T-helper 22 cell (primary cell): ENCODE measurements around the gene NR4A1.

Experiments
- DNase-seq: peaks from one replicate; pipeline ENCODE4 v3.0.0-alpha.2; 2020; ENCODE audit warnings: low read depth

NR4A1 gene

GRCh38 chr12:52058631-52059361 is 7.6 kb downstream of the NR4A1 start:
- no peak for DNase-seq

DNA sequence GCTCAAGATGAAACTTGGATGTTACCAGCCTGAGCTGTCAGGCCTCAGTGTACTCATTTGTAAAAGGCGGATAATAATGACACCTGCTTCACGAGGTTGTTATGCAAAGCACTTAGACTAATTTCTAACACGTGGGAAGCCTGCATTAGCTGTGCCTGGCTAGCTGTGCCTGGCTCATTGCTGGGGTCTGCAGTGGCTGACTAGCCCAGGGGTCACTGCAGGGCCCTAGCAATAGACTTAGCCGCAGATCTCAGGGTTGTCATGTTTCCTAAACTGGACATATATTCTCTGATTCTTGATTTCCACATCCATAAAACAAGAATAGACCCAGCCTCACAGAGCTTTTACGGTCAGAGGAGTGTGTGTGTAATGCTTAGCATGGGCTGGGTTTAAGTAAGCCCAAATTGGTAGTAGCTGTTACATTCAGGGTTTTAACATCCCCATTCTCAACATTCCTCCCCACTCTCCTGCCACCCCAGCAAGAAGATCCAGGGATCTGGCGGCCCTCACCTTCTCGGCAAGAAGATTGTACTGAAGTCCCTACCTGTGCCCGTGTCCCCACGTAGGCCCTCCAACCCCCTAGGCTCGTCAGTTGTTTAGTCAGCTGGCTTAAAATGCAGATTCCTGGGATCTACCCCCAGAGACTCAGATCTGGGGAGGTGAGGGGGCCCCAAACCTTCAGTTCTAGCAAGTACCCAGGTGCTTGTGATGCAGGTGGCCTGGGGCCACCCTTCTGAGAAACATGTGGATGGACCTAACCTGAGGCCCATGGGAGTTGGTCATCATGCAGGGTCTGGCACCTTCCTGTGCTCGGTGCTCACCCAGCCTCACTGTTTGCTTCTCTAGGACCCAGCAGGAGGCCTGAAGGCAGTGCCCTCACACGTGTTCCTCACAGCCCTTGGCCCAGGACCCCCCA is 8.6 kb downstream of the NR4A1 start:
- DNase-seq, result no peak

- DNase-seq, result no peak
Measured at GRCh38 chr12:52060498-52061177, 9.4 kb downstream of the NR4A1 start.

GRCh38 chr12:52061470-52062166 is 10.4 kb downstream of the NR4A1 start:
- no peak for DNase-seq

- DNase-seq, result no peak
Measured at GRCh38 chr12:52062167-52063081, 11.2 kb downstream of the NR4A1 start.

DNA sequence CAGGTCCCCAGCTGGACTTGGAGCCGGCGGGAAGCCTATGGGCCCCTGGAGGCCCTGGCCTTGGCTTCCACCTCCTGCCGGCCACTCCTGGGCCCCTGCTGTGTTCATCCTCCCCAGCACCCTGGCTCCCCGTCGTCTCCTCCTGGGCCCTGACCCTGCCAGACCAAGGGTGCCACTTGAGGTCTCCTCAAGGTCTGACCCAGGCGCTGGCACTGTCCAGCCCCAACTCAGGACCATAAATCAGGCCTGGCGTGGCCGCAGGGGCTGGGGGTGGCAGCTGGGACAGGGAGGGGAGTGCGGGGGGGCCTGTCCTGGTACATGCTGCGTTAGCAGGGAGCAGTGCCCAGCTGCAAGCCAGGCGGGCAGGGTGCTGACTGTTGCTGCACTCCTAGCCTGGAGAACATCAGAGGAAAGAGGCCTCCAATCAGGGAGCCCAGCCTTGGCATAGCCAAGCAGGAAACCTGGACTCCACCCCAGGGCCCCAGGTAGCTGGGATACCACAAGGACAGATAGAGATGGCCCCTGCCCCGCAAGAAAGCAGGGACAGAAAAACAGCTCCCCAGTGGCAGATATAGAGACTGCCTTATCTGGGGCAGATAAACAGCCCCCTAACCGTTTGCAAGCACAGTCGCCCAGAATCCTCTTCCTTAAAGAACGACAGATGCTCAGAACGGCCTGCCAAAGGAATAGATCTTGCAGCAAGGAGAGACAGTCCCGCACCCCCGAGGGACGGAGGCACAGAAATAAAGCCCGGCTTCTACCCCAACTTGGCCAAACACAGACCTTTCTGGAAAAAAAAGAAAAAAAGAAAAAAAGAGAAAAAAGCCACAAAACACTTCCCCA is 12.1 kb downstream of the NR4A1 start:
- DNase-seq, result no peak

DNA sequence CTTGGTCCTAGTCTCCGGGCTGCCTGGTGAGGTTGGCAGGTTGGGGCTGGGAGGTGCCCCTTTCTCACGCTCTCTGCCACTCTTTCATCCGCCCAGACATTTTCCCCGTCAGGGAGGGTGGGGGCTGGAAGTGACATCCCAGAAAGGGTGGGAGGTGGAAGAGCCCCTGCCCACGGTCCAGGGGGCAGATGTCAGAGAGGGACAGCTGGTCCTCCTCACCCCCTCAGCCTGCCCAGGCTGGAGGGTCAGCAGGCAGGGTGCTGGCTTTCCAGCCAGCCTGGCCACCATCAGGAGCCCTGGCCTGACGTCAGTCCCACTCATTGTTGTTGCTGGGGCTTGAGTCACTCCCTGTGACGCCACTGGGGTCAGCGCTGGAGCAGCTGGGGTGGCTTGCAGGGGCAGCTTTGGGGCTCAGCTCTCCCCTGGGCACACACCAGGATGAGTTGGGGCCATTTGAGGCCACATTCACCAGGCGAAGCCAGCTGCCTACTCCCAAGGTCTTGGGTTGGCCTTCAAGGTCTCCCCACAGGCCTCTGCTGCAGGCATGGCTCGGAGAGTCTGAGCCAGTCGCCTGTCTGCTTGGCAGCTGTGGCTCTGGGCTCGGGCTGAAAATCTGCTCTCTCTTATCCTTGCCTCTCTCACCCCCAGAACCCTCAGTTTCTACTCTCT is 12.9 kb downstream of the NR4A1 start:
- no peak for DNase-seq

DNA sequence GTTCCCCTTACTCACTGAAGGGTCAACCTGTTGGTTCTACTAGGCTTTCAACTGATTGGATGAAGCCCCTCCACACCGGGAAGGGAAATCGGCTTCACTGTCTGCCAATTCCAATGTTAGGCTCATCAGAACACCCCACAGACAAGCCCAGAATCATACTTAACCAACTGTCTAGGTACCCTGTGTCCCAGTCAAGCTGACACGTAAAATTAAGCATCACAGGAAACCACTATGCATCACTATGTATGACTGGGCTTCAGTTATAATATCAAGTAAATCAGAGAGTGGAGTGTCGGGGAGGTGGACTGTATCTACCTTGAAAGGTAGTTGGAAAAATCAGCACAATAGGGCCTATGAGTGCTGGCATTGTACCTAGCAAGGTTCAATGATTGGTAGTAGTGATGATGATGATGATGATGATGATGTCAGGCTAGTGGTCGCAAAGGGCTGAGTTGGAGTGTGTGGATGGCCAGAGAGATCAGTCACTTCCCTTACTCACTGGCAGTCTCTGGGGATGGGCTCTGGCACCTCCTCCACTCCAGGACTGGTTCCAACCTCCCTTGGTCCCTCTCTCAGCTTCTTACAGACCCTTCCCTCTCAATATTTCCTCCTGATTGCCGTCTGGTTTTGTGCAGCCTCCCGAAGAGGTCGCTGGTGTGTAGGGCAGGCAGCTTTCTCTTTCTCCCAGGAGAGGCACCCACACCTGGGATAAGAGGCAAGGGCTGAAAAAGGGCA is 15.3 kb downstream of the NR4A1 start:
- DNase-seq, result no peak

- no peak for DNase-seq
Measured at GRCh38 chr12:52067081-52067374, 15.8 kb downstream of the NR4A1 start.

DNA sequence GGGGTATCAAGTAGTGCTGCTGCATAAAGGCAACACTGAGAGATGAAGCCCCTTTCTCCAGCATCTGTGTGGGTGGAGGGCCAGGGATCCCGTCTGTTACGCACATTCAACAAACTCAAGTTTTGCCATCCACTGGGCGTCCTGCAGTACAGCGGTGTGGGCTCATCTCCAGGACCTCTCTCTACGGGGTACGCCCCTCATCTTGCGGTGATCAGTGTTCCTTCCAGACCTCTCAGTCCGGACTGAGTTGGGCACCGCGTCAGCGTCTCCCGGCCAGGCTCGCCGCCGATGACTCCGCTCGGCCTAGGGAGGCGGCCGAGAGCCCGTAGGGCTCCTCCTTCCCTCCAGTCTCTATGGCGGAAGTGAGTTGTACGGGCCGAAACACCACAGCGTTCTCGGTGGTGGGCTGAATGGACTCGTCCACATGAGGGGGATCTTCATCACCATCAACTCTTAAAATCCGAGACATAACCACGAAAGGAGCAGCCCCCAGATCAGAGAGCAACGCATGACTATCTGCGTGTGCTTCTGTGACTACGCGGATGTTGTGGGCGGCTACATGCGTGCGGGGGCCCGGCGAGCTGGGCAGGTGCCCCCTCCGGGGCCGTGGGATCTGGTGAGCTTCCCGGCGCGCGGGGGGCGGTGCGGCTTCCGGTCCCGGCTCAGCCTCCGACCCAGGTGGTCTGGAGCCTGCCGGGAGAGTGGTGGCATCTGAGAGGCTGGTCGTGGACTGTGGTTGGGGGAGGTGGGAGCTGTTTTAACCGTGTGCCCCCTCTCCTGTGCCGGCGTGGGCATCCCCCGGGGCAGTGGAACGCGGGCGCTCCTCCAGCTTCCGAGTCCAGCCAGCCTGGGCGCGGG is 18.3 kb downstream of the NR4A1 start, which contains the start of gene ATG101:
TSS of gene ATG101 (plus strand) at position 652 of the 858 bp plus-strand sequence. CDS start 3,673 bp downstream, outside the sequence.
- DNase-seq, result peak; percentile 78

DNA sequence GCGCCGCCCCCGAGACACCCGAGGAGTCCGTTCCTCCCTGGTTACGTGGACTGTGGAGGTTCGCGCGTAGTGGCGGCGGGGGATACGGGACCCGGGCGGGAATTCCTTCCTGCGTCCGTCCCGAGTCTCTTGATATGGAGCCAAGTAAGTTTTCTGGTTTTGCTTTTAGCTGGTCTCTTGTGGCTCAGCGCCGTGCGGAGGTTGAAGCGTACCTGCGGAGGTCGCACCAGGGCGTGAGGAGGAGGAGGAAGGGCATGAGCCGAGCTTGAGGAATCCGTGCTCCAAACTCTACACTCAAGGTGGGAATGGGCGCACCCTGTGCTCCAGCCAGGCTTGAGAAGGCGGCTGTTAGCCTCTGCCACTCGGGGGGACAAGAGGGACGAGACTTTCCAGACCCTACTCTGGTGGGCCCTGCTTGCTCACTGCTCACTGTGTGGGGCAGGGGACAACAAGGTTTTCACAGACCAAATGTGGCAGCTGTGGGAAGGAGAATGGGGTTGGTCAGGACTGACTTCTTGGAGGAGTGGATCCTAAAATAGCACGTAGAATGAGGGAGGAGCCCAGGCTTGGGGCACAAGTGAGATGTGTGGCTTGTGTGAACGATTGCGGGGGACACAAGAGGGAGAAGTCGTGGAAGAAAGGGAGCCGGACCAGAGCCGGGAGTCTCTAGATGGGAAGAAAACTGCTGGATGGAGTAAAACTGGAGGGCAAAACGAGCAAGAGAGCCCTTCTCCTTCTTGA is 19.1 kb downstream of the NR4A1 start:
- no peak for DNase-seq

DNA sequence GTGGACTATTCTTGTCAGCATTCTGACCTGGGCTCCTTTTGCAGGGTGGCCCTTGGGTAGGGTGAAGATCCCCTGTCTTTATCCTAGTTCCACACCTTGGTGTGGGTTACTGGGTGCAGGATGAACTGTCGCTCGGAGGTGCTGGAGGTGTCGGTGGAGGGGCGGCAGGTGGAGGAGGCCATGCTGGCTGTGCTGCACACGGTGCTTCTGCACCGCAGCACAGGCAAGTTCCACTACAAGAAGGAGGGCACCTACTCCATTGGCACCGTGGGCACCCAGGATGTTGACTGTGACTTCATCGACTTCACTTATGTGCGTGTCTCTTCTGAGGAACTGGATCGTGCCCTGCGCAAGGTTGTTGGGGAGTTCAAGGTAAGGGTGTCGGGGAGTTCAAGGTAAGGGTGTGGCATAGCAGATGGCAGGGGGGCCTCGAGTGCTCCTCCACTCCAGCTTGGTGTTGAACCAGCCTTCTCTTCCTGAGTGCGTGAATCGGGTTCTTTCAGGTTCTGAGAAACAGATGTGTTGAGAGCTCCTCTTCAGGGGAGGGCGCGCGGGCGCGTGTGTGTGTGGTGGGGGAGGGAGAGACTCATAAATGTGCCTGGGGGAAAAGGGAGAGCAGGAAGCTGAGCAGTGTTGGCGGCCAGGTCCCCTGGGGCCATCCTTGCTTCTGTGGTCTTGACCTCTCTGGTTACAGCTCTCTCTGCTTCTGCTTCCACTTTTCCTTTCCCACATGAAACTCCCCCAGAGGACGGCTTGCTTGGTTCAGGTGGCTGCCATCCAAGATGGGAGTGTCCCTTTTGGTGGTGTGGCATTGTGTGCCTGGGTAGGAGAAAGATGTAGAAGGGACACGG is 22.5 kb downstream of the NR4A1 start:
- DNase-seq, result no peak

DNA sequence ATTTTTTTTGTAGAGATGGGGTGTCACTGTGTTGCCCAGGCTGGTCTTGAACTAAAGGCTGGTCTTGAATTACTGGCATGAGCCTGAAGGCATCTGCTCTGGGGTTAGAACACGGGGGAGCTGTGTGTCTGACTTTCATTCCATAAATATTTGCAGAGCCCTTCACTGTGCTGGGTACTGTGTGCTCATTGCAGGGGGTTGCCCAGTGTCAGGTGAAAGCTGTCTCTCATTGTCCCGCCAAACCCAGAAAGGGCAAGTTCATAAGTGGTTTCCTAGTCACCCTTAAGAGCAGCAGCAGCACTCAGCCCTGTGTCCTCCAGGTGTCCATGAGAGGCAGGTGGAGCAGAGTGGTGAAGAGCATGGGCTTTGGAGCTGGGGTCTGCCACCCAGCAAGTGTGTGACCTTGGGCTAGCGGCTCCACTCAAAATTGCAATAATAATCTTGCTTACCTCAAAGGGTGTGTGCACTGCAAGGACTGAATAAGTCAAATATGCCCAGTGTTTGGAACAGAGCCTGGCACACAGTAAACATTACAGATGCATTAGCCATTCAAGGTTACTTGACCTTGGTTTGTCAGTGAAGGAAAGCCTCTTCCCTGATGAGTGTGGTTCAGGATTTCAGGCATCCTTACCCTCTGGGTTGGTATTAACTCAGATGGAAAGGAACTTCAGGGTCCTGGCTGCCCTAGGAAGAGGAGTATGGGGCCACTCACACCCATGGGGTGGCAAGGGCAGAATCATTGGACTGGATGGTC is 23.9 kb downstream of the NR4A1 start:
- no peak for DNase-seq

DNA sequence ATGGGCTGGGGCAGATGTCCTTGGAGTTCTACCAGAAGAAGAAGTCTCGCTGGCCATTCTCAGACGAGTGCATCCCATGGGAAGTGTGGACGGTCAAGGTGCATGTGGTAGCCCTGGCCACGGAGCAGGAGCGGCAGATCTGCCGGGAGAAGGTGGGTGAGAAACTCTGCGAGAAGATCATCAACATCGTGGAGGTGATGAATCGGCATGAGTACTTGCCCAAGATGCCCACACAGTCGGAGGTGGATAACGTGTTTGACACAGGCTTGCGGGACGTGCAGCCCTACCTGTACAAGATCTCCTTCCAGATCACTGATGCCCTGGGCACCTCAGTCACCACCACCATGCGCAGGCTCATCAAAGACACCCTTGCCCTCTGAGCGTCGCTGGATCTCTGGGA is 25.6 kb downstream of the NR4A1 start:
- DNase-seq, result no peak

DNA sequence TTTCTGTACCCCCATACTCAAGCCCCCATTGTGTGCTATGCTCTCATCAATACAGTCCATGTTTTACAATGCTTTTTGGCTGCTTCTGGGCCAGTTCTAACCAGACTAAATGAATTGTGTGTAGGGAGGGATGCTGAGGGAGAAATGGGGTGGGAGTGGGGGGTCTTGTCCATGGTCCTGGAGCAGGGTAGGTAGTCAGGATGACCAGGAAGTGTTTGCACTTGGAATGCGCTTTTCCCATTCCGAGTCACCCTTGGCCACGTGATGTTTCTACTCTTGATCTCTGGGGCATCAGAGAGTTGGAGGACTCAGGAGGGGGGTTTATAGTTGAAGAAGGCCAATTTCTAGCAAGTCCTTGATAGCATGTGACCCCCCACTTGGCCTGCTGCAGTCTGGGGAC is 27.0 kb downstream of the NR4A1 start:
- no peak for DNase-seq
